Cardiac septum (tissue), 1 donor: Measurements from ENCODE around the gene ARAP1. TPM values are rescaled to one million over a fixed set of nuclear protein-coding genes. Genes with fewer than 3 reads are reported as not detected.

ENCODE experiments used
- DNase-seq: peaks from one replicate; pipeline ENCODE4 v3.0.0-alpha.2; 2020; ENCODE audit warnings: low spot score
- intact Hi-C: fragments of 100-400 bp; cut with DNase I; formaldehyde crosslinking; loops from one replicate; pipeline ENCODE4 v1.14.0; 2022
- total RNA-seq: library from RNA; stranded (reverse); fragmentation: NEBNext Ultra II Directional; extraction: Animal tissue kit (Norgen Biotek cat#: 25700); gene quantifications from one replicate; pipeline ENCODE4 v1.2.1, GENCODE V29; 2021
- donor health status: DM: no; HTN: no; CAD: no.

The ARAP1 gene
- total RNA-seq, 1 donor from 2014 or later: 46.3 TPM

DNA sequence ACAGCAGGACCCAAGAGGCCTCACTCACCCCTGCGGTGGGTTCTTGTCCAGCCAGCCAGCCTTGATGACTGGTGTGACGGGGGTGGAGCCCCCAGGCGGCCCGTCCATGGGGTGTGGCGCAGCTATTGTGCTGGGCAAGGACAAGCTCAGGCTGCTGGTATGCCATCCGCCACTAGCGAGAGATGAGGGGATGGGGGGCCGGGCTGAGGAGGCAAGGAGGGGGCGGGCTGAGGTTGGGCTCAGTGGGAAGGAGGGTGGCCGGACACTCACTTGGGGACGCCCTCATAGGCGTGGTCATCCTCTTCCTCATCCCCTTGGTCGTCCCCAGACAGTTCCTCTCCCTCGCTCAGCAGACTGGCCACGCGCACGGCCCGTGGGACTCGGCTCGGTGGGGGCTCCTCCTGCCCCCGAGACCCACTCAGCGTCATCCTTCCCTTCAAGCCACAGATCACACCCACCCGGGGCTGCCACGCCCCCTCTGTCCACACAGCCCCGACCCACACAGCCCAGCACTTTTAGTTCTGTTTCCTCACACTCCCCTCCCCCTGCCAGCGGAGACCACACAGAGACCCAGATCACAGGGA lies 39.9 kb downstream of the ARAP1 start:
- intact Hi-C loops: no loop called here
- no peak for DNase-seq

DNA sequence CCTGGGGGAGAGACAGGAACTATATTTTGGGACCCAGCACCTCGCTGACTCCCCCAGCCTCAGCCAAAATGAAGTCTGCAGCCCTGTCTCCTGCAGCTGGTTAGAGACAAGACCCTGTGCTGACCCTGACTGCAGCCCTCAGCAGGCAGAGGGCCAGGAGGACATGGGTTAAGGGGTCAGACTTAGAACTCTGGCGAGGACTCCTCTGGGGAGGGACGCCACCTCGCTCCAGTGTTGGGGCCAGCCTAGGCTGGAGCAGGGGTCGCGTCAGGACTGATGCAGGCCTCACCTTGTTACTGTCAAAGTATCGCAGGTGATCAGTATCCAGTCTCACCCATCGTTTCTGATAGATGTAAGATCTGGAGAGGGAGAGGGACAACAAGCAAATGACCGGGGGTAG lies 41.1 kb downstream of the ARAP1 start:
- DNase-seq: no peak

DNA sequence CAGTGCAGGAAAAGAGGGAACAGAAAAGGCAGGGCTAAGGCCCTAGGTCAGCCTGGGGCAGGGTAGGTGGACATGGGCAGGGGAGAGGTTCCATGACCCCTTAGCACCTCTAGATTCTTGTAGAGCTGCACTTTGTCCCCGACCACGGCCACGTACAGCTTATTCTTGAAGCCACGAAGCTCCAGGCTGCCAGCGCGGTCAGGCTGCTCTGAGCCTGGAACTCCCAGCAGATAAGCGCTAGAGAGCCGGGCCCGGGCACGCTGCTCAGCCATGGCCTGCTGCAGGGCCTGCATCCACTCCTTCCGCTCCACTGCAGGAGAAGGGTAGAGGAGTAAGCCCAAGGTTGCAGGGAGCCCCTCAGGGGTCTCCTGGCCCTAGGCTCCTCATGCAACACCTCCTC lies 41.9 kb downstream of the ARAP1 start:
- no peak for DNase-seq
- intact Hi-C loops: no loop called here

More for the DNA sequence above, 41.1 kb downstream of the ARAP1 start:
- intact Hi-C loops: no loop called here

DNA sequence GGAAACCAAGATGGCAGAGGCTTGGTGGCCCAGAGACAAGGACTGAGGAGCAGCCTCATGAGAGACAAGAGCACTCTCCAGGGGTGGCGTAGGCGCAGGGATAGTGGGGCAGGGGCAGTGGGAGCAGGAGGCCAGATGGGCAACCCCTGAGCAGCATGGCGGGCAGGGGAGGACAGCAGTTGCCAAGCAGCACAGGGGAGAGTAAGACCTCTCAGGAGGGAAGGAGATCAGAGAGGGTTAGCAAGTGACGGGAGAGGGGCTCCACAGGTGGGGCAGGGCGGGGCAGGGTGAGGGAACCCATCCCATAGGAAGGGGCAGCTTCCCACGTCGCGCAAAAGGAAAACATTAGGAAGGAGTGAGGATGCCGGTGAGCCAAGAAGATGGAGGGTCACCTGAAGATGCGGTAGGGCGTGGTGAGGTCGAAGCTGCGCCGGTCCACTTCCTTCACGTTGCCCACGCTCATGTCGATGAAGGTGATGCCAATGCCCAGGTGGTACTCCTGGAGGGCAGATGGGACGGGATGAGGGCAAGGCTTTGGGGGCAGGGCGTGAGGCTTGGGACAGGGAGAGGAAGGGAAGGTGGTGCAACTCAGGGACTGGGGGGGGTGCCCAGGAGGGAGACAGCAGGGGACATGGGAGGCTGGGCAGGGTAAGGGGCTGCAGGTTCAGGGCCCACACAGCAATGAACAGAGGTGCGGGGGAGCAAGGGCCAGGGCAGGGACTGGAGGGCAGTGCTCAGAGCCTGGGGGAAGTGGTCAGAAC lies 42.5 kb downstream of the ARAP1 start:
- no peak for DNase-seq
- intact Hi-C loops: no loop called here

DNA sequence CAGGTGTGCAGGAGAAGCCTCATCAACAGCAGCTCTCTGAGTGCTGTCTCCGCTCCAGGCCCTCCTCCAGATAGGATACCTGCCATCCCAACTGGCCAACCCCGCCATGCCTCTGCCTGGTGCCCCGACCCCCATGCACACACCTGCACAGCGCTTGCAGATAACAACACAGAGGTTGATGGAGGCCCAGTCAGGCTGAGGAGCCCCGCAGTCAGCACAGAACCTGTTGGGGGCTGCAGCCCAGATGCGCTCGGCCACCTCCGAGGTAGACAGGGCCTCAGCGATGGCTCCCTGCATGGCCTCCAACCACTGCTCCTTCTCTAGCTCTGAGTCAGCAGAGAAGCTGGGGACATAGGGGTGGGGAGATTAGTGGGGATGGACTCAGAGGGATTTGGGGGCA lies 45.2 kb downstream of the ARAP1 start:
- DNase-seq: no peak
- intact Hi-C loops: no loop called here

DNA sequence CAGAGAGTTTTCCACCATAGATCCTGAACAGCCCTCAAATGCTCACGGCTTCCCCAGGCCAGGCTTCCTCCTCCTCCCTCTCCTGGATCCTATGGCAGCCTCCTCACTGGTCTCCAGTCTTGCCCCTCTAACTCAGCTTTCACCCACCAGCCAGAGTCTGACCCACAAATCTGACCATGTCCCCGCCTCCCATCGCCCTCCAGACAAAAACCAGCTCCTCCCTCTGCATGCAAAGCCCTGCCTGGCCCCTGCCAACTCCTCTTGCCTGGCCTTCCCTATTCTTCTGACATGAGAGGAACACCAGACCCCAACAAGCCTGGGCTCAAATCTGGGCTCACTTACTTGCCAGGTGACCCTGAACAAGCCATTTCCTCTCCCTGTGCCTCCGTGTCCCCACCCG lies 45.6 kb downstream of the ARAP1 start:
- intact Hi-C loops: no loop called here
- DNase-seq: no peak

DNA sequence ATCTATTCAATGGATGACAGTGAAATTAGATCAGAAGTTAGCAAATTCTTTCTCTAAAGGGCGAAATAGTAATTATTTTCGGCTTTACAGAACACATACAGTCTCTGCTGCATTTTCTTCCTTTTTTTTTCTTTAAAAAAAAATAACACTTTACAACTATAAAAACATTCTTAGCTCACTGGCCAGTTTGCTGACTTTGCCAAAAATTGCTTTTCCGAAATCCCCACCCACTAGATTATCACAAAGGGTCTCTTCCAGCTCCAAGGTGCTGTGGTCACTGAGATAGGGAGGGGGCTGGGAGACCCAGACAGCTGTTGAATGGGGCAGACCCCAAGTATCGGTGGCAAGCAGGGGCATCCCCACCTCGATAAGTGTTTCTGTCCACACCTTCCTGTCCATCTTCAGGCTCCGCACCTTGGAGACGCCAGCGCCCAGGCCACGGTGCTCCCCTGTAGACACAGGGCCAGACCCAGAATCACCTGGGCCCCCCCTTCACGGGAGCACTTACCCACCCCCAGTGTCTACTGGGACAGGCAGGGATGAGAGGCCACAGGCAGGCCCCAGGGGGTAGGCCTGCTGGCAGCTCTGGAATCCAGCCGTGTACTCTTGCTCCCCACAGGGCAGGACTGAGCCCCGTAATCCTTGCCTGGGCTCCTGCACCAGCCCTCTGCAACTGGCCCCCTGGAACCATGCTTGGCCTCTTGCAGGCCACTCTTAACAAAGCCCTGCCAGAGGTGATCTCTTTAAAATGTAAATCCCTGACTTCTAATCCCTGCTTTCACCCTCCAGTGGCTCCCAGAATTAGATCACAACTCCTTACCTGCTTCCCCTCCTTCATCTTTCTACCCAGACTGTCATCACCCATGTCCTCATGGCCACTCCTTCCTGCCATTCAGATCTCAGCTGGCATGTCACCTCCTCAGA lies 46.5 kb downstream of the ARAP1 start:
- no peak for DNase-seq
- intact Hi-C loops: no loop called here

DNA sequence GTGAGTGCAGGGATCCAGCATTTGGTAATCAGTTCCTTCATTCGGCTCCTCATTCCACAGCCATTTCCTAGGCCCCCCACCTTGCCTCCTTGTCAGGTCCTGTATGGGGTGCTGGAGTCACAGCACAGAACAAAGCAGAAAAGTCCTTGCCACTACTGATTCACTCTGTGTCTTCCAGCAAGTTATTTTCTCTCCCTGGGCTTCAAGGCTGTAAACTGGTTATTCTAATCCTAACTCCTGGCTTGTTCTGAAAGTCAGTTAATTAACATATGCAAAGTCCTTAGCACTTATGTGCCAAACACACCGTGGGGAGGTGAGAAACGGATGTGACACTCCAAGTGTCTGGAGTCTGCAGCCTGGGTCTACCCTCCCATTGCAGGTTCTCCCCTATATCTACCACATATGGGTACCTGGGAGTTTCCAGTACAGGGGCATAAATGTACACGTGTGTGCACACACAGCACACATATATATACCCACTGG lies 47.4 kb downstream of the ARAP1 start:
- intact Hi-C loops: no loop called here
- DNase-seq: no peak

DNA sequence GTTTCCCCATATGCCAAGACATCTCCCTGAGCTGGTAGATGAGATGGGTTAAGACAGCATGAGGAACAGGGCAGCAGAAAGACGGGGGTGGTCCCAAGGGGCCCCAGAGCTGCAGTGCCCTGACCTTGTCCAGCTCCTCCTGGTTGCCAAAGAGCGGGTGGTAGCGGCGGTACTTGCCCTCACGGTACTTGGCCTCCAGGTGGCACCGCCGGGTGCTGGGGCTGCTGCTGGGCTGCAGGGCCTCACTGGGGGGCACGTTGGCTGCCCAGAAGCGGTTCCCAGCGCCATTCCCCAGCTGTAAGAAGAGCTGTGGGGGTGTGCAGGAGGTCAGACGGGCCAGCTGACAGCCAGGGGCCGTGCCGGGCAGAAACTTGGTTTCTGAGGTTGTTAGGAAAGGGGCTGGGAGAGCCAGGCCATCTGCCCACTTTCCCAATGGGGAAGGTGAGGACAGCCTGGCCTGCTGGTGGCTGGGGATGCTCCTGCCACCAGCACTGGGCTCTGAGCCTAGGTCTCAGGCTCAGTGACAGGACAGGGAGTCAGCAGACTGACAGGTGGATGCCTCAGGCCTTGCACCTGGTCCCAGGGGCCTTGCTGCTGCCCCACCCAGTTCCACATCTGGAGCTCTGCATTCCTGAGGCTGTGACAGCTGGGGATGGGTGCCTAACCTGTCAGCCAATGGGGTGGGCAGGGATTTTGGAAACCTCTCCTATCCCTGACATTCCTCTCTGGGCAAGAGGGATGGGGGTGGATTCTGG lies 48.0 kb downstream of the ARAP1 start:
- DNase-seq: no peak

DNA sequence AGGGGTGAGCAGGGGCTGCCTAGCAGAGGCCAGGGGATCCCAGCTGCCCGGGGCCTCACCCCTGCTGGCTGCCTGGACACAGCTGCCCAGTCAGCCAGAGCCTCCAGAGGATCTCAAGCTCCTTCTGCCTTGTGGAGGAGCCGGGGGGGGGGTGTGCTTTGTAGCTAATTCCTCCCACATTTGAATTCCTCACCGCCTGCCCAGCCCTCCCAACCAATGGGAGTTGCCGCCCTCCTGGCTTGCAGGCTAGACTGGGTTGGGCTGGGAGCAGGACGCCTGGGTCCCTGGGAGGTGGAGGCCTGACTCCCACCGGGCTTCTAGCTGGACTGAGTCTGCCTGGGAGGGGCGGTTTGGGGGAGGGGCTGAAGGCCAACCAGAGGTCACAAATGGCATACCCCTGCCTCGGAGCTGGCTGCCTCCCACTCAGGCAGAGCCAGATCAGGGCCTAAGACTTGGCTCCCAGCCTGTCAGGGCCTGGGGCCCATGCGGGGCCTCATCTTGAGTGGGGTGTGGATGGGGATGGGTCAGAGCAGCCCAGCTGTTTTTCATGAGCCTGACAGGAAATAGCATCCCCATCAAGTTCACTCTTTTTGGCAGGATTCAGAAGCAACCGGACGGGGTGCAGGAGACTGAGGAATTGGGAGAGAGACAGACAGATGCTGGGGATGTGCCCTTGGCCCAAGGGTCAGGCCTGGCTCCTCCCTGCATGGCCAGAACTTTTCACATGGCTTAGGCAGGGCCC lies 48.8 kb downstream of the ARAP1 start:
- intact Hi-C loops: no loop called here
- DNase-seq: no peak

More for the DNA sequence above, 48.0 kb downstream of the ARAP1 start:
- intact Hi-C loops: no loop called here

DNA sequence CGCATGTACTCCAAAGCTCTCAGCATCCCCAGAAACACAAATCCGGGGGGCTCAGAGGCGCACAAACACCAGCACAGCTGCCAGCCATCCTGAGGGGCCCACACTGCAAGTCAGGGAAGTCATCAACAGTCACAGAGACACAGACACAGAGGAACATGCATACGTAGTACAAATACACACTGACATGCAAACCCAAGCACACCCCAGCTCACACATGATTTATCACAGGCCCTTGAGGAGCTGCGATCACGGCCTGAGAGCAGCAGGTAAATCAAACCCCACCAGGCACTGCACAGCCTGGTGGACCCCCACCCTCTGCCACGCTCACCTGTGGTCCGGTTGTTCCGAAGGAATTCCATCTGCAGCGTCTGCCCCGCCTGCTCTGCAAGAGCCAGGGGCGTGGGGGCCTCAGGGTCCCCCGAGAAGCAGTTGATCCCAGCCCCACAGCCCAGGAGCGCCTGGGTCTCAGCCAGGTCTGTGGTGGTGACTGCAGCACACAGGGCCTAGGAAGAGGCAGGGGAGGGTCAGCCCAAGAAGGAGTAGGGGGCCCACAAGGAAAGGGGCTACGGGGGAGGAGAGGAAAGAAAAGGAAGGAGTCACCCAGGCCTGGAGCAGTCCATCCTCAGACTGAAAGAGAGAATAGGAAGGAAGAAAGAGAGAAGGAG lies 49.5 kb downstream of the ARAP1 start:
- intact Hi-C loops: no loop called here
- no peak for DNase-seq

DNA sequence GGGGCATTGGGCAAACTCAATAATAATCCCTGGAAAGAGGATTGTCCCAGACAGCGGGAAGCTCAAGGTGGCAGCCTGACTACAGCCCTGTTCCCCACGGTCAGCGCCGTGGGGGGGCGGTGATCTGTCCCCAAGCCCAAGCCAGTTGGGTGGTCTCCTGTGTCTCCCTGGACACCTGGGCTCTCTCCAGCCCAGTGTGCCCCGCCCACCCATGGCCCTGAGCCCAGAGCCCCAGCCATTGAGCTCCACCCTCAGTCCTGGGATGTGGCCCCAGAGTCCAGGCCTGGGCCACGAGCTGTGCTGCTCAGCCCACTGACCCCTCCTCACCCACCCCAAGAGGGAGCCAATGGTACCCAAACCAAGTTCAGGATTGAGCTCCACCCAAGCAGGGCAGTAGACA lies 50.1 kb downstream of the ARAP1 start:
- DNase-seq: no peak
- intact Hi-C loops: no loop called here

DNA sequence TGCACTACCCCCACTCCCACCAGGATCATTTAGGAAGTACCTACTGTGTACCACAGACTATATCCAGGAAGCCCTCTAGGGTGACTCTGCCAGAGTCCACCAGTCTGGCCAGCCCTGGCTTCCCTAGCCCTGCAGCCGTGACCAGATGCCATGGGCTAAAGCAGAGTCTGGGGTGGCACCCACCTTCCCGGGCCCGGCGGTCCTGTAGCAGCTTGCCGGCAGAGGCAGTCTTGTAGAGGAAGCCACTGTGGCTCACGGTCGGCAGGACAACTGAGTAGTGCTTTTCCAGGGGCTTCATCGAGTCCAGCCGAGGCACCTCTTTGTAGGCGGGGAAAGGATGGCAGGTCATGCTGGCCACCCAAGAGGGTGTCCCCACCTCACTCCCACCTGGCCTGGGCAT lies 50.7 kb downstream of the ARAP1 start:
- intact Hi-C loops: no loop called here
- DNase-seq: no peak

DNA sequence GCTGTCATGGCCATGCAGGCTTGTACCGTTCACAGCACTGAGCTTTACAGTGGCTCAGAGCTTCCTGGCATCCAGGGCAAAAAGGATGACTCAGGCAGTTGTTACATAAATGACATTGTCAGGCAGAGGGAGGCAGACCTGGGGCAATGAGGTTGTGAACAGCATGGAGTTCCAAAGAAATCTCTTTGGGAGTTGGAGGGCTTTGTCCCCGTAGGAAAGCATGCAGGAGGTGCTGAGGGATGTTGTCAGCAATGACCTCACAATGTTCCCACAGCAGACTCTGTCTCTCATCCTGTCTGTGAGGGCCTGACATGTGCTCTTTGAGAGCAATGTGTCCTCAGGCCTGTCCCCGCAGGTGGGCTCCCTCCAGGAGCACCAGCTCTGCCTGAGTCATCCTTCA lies 52.1 kb downstream of the ARAP1 start:
- DNase-seq: no peak
- intact Hi-C loops: no loop called here

DNA sequence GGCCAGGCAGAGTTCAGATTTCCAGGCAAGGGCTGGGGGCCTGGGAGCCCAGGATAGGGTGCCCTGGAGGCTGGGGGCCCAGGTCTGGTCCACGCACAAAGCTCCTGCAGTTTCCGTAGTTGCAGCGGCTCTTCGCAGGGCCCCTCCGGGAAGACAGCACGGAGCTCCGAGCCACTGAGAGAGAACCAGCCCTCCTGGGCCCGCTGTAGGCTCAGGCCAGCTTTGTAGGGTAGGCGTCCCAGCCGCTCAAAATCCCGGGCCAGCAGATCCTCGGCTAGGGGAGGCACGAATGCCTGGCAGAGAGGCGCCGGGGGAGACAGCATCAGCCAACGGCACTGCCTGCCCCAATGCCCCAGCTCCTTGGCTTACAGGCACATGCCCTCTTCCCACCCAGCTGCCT lies 54.4 kb downstream of the ARAP1 start:
- DNase-seq: no peak
- intact Hi-C loops: no loop called here

DNA sequence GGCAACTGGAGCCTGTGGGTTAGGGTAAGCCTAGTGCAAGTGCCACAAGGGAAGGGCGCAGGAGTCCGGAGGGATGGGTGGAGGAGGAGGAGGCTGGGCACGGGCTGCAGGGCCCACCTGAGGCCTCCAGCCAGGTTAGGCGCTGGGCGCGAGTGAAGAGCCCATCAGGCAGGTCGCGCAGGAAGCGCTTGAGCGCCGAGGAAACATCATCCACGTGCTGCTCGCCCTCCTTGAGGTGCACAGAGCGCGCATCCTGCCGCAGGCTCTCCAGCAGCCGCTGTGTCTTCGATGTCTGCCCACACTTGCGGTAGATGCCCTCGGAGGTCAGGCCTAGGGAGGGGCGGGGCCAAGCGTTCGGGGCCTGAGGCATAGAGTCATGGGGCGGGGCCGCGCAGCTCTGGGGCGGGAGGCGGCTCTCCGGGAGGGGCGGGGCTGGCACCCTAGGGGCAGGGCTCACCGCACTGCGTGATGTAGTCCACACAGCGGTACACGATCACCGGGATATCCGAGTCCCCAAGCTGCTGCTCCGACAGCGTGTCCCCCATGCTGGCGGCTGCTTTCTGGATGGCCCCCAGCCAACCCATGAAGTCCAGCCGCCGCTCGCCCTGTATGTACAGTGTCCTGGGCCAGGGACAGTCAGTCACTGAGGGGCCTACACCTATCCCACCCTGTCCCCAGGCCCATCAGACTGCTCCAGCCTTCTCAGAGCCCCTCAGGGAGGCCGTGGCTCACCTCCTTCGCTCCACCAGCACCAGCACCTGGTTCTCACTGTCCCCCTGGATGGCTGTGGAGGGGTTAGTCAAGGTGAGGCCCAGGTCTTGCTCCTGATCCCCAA lies 55.1 kb downstream of the ARAP1 start:
- DNase-seq: no peak
- intact Hi-C loops: no loop called here

DNA sequence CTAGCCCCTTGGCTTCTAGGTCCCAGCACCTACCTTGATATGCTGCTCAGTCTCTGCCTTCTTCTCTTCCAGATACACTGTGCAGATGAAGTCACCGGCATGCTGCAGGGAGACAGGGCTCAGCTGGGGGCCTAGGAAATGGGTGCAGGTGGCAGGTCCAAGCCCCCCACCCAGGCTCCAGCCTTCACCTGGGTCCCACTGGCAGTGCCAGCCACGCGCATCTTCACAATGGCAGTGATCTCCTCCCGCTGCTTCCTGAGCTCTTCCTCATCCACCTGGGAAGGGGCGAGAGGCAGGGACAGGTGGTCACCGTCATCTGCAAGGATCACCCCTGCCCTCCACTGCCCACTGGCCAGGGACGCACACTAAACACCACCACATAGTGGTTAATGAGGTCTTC lies 56.9 kb downstream of the ARAP1 start:
- DNase-seq: no peak
- intact Hi-C loops: no loop called here
